ENCODE measurements around the gene ZCCHC4. TPM values are rescaled to one million over a fixed set of nuclear protein-coding genes. Genes with fewer than 3 reads are reported as not detected.

The ZCCHC4 gene
- total and polyA plus RNA-seq, 2 experiments from 2014 or later = 4.7 to 9.1 TPM

GRCh38 chr4:25358515-25359275 lies 46.1 kb downstream of the ZCCHC4 start:
- 95% methylated on average over 14 of the region's 14 CpGs for WGBS (ENCODE audit: low lambda C conversion rate, missing lambda C conversion rate)
- TF ChIP-seq, protein P1, sequence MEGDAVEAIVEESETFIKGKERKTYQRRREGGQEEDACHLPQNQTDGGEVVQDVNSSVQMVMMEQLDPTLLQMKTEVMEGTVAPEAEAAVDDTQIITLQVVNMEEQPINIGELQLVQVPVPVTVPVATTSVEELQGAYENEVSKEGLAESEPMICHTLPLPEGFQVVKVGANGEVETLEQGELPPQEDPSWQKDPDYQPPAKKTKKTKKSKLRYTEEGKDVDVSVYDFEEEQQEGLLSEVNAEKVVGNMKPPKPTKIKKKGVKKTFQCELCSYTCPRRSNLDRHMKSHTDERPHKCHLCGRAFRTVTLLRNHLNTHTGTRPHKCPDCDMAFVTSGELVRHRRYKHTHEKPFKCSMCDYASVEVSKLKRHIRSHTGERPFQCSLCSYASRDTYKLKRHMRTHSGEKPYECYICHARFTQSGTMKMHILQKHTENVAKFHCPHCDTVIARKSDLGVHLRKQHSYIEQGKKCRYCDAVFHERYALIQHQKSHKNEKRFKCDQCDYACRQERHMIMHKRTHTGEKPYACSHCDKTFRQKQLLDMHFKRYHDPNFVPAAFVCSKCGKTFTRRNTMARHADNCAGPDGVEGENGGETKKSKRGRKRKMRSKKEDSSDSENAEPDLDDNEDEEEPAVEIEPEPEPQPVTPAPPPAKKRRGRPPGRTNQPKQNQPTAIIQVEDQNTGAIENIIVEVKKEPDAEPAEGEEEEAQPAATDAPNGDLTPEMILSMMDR (IDR thresholded peaks at IDR 0.05; ENCODE audit: poor library complexity) = no peak
- TF ChIP-seq EZH2 (IDR thresholded peaks at IDR 0.05; ENCODE audit: borderline replicate concordance) = no peak
- TF ChIP-seq EZH2phosphoT487 (IDR thresholded peaks at IDR 0.05; ENCODE audit: low read depth, severe bottlenecking, unreplicated experiment) = no peak
- Histone ChIP-seq H3K9me3 (ENCODE audit: low read depth) (no peaks in the 10 kb centered on the region), H3K27me3 (no peaks in the 10 kb centered on the region), H4K20me1 (ENCODE audit: insufficient read depth, poor library complexity, severe bottlenecking) (no peaks in the 10 kb centered on the region), H2AFZ (no peak overlapping the region), H3K4me2 (no peak overlapping the region), H3K4me3 (no peak overlapping the region), H3K79me2 (no peaks in the 10 kb centered on the region), H3K4me1 (ENCODE audit: insufficient read depth) (no peaks in the 10 kb centered on the region), H3K9me2 (replicated peaks; ENCODE audit: insufficient read depth) (no peaks in the 10 kb centered on the region), H3K36me3 (replicated peaks; ENCODE audit: insufficient read depth, low read depth) (no peaks in the 10 kb centered on the region), H3K27ac (peak overlapping the region; percentile 31)
- peak; percentile 57 for DNase-seq (ENCODE audit: low spot score)

- WGBS (ENCODE audit: low lambda C conversion rate, missing lambda C conversion rate) = 98% methylated on average over 9 of the region's 9 CpGs
- Histone ChIP-seq H3K9me2 (replicated peaks; ENCODE audit: insufficient read depth) (no peaks in the 10 kb centered on the region), H3K9me3 (ENCODE audit: low read depth) (no peaks in the 10 kb centered on the region), H3K4me3 (no peak overlapping the region), H3K27me3 (no peaks in the 10 kb centered on the region), H3K27ac (no peak overlapping the region), H3K79me2 (no peaks in the 10 kb centered on the region), H2AFZ (no peak overlapping the region), H3K4me2 (no peak overlapping the region), H3K36me3 (replicated peaks; ENCODE audit: insufficient read depth, low read depth) (no peaks in the 10 kb centered on the region), H4K20me1 (ENCODE audit: insufficient read depth, poor library complexity, severe bottlenecking) (no peaks in the 10 kb centered on the region), H3K4me1 (ENCODE audit: insufficient read depth) (no peaks in the 10 kb centered on the region)
- no peak for TF ChIP-seq EZH2phosphoT487 (IDR thresholded peaks at IDR 0.05; ENCODE audit: low read depth, severe bottlenecking, unreplicated experiment)
- no peak for TF ChIP-seq EZH2 (IDR thresholded peaks at IDR 0.05; ENCODE audit: borderline replicate concordance)
- TF ChIP-seq, protein P1 (IDR thresholded peaks at IDR 0.05; ENCODE audit: poor library complexity) = no peak
- DNase-seq (ENCODE audit: low spot score) = no peak
These were observed 48.7 kb downstream of the ZCCHC4 start for GRCh38 chr4:25361253-25361652.

GRCh38 chr4:25367004-25367621 lies 54.5 kb downstream of the ZCCHC4 start:
- peak; percentile 56 for DNase-seq (ENCODE audit: low spot score)
- 86% methylated on average over 2 of the region's 2 CpGs for WGBS (ENCODE audit: low lambda C conversion rate, missing lambda C conversion rate)

More at GRCh38 chr4:25367004-25367621, 54.5 kb downstream of the ZCCHC4 start:
- H3K36me3 ChIP-seq (replicated peaks; ENCODE audit: insufficient read depth, low read depth) = no peaks in the 10 kb centered on the region
- H4K20me1 ChIP-seq (ENCODE audit: insufficient read depth, poor library complexity, severe bottlenecking) = no peaks in the 10 kb centered on the region
- no peak for TF ChIP-seq EZH2 (IDR thresholded peaks at IDR 0.05; ENCODE audit: borderline replicate concordance)
- TF ChIP-seq, protein P1 (IDR thresholded peaks at IDR 0.05; ENCODE audit: poor library complexity) = peak; percentile 78
- no peaks in the 10 kb centered on the region for H3K9me3 ChIP-seq (ENCODE audit: low read depth)
- H3K27ac ChIP-seq = no peak overlapping the region
- no peaks in the 10 kb centered on the region for H3K9me2 ChIP-seq (replicated peaks; ENCODE audit: insufficient read depth)
- no peaks in the 10 kb centered on the region for H3K79me2 ChIP-seq
- no peak overlapping the region for H2AFZ ChIP-seq
- H3K4me2 ChIP-seq = no peak overlapping the region
- no peak overlapping the region for H3K4me3 ChIP-seq
- no peaks in the 10 kb centered on the region for H3K27me3 ChIP-seq
- H3K4me1 ChIP-seq (ENCODE audit: insufficient read depth) = peaks cover 10% of the 10 kb centered on the region
